GM08714 (cell line): ENCODE results near the gene CHD1.

Source experiments
- H3K4me3 ChIP-seq: fragments of 200-500 bp; sonication (Bioruptor generic); 2 replicates; pipeline ENCODE4 v1.5.1; 2014; ENCODE audit warnings: mild to moderate bottlenecking, low read length, inconsistent platforms
- ZNF274 ChIP-seq: IDR thresholded peaks from 2 replicates; pipeline ENCODE4 v1.6.1; 2012; ENCODE audit warnings: mild to moderate bottlenecking, low read depth, low read length

CHD1 gene

GRCh38 chr5:98923966-98924365 is 4.8 kb downstream of the CHD1 start:
- no peak for TF ChIP-seq ZNF274
- H3K4me3 ChIP-seq = no peak overlapping the region

- TF ChIP-seq ZNF274 = no peak
- no peak overlapping the region for H3K4me3 ChIP-seq
These were observed 6.8 kb downstream of the CHD1 start for GRCh38 chr5:98921947-98922505.

- H3K4me3 ChIP-seq = no peak overlapping the region
- TF ChIP-seq ZNF274 = no peak
These were observed 11.4 kb downstream of the CHD1 start for GRCh38 chr5:98917433-98917832.

GRCh38 chr5:98916540-98916939 is 12.3 kb downstream of the CHD1 start:
- no peak overlapping the region for H3K4me3 ChIP-seq
- no peak for TF ChIP-seq ZNF274

GRCh38 chr5:98913911-98914310 is 14.9 kb downstream of the CHD1 start:
- TF ChIP-seq ZNF274 = no peak
- H3K4me3 ChIP-seq = no peak overlapping the region

GRCh38 chr5:98911280-98912040 is 17.3 kb downstream of the CHD1 start:
- TF ChIP-seq ZNF274 = no peak
- no peak overlapping the region for H3K4me3 ChIP-seq

- TF ChIP-seq ZNF274 = no peak
- no peak overlapping the region for H3K4me3 ChIP-seq
These were observed 19.4 kb downstream of the CHD1 start for GRCh38 chr5:98909363-98909762.

- TF ChIP-seq ZNF274 = no peak
- no peak overlapping the region for H3K4me3 ChIP-seq
These were observed 20.9 kb downstream of the CHD1 start for GRCh38 chr5:98907951-98908350.

- H3K4me3 ChIP-seq = no peak overlapping the region
- TF ChIP-seq ZNF274 = no peak
These were observed 22.0 kb downstream of the CHD1 start for GRCh38 chr5:98906756-98907355.

- TF ChIP-seq ZNF274 = no peak
These were observed 22.7 kb downstream of the CHD1 start for GRCh38 chr5:98905857-98906688.

GRCh38 chr5:98904780-98905179 is 24.0 kb downstream of the CHD1 start:
- H3K4me3 ChIP-seq = no peak overlapping the region
- no peak for TF ChIP-seq ZNF274

More at GRCh38 chr5:98905857-98906688, 22.7 kb downstream of the CHD1 start:
- H3K4me3 ChIP-seq = no peak overlapping the region

GRCh38 chr5:98902733-98903132 is 26.1 kb downstream of the CHD1 start:
- no peak for TF ChIP-seq ZNF274
- H3K4me3 ChIP-seq = no peak overlapping the region

- H3K4me3 ChIP-seq = no peak overlapping the region
- no peak for TF ChIP-seq ZNF274
These were observed 29.4 kb downstream of the CHD1 start for GRCh38 chr5:98899456-98899855.

- TF ChIP-seq ZNF274 = no peak
These were observed 30.1 kb downstream of the CHD1 start for GRCh38 chr5:98898743-98899142.

More at GRCh38 chr5:98898743-98899142, 30.1 kb downstream of the CHD1 start:
- no peak overlapping the region for H3K4me3 ChIP-seq
